ENCODE data around the gene GPI. TPM values are rescaled to one million over a fixed set of nuclear protein-coding genes. Genes with fewer than 3 reads are reported as not detected.

GPI gene
- total and polyA plus RNA-seq, 7 donors = 73.9 to 209 (median 144) TPM

DNA sequence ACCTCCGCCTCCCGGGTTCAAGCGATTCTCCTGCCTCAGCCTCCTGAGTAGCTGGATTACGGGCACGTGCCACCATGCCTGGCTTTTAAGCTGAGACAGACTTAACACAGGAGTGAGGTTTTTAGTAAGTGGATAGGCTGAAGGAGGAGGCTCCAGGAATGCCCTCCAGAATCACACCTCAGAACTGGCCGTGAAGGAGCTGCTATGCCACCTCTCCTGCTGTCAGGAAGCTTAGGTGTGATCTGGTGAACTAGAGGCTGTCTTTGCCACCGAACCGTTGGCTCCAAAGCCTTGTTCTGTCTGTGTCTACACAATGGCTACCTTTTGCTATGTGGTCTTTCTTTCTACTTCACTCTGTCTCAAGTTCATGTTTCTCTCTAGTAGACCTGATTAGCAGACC, 43.4 kb downstream of the GPI start:
- Histone ChIP-seq H3K27me3 (no peaks in the 10 kb centered on the region), H3K36me3 (peaks cover 0 to 23% (median 9%) of the 10 kb centered on the region in 4 donors), H3K27ac (no peak overlapping the region), H3K4me3 (no peak overlapping the region), H3K9me3 (no peaks in the 10 kb centered on the region), H3K4me1 (peaks cover 0 to 12% (median 6%) of the 10 kb centered on the region in 4 donors)
- intact Hi-C loops (cut with DNase I) = no loop called here
- WGBS, 2 donors = 92 to 93% methylated on average over 8 of the region's 8 CpGs
- TF ChIP-seq POLR2A (IDR thresholded peaks at IDR 0.05) = no peak
- TF ChIP-seq EP300 (IDR thresholded peaks at IDR 0.05) = no peak
- TF ChIP-seq, protein P1, sequence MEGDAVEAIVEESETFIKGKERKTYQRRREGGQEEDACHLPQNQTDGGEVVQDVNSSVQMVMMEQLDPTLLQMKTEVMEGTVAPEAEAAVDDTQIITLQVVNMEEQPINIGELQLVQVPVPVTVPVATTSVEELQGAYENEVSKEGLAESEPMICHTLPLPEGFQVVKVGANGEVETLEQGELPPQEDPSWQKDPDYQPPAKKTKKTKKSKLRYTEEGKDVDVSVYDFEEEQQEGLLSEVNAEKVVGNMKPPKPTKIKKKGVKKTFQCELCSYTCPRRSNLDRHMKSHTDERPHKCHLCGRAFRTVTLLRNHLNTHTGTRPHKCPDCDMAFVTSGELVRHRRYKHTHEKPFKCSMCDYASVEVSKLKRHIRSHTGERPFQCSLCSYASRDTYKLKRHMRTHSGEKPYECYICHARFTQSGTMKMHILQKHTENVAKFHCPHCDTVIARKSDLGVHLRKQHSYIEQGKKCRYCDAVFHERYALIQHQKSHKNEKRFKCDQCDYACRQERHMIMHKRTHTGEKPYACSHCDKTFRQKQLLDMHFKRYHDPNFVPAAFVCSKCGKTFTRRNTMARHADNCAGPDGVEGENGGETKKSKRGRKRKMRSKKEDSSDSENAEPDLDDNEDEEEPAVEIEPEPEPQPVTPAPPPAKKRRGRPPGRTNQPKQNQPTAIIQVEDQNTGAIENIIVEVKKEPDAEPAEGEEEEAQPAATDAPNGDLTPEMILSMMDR (IDR thresholded peaks at IDR 0.05) = no peak
- TF ChIP-seq POLR2AphosphoS5 (IDR thresholded peaks at IDR 0.05) = no peak
- DNase-seq = peak; percentile 24

DNA sequence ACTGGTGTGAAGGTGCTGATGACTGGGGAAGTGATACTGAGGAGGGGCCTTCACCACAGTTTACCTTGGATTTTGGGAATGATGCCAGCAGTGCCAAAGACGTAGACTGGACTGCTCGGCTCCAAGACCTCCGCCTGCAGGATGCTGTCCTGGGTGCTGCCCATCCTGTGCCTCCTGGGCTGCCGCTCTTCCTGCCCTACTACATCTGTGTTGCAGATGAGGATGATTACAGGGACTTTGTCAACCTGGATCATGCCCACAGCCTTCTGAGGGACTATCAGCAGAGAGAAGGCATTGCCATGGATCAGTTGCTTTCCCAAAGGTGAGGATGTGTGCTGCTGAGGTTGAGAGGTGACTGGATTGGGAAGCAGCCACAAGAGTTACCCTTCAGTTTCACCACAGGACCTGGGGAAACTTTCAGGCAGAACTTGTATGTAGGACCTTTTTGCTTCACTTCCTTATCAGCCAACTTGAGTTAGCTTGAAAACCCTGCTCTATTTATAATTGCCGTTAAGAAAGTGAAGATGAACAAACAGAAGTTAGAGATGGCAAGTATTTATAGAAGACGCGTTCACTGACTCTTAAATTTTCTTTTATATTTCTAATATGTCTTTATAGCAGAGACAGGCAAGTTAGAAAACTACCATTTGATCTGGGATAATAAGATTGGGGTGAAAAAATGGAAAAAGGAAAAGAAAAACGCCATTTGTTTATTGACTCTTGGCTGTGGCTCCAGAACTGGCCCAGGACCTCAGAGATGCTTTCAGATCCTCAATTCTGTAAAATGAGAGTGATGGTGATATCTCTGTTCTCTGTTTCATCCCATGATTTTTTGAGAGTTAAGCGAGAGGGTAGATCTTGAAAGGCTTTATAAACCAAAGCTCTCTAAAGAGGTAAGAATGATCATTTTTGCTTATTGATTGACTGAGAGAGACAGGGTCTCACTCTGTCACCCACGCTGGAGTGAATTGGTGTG, 44.5 kb downstream of the GPI start:
- peaks cover 0 to 33% (median 10%) of the 10 kb centered on the region in 4 donors for H3K36me3 ChIP-seq
- 87 to 89% methylated on average over 10 of the region's 10 CpGs for WGBS, 2 donors
- intact Hi-C loops (cut with DNase I) = no loop called here

DNA sequence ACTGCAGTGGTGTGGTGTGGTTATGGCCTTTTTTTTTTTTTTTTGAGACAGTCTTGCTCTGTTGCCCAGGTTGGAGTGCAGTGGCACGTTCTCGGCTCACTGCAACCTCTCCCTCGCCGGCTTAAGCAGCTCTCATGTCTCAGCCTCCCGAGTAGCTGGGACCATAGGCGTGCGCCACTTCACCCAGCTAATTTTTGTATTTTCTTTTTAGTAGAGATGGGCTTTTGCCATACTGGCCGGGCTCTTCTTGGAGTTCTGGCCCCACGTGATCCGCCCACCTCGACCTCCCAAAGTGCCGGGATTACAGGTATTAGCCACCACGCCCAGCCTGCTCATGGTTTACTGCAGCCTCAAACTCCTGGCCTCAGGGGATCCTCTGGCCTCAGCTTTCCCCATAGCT, 46.2 kb downstream of the GPI start:
- TF ChIP-seq POLR2A (IDR thresholded peaks at IDR 0.05) (no peak), POLR2AphosphoS5 (IDR thresholded peaks at IDR 0.05) (no peak), EP300 (IDR thresholded peaks at IDR 0.05) (no peak)
- TF ChIP-seq, protein P1 (IDR thresholded peaks at IDR 0.05) = no peak
- Histone ChIP-seq H3K9me3 (no peaks in the 10 kb centered on the region), H3K4me3 (no peak overlapping the region), H3K27me3 (no peaks in the 10 kb centered on the region), H3K4me1 (no peaks in the 10 kb centered on the region), H3K36me3 (peaks cover 0 to 50% (median 10%) of the 10 kb centered on the region in 4 donors), H3K27ac (no peak overlapping the region)
- WGBS, 2 donors = 95 to 97% methylated on average over 13 of the region's 13 CpGs
- intact Hi-C loops (cut with DNase I) = no loop called here
- no peak for DNase-seq

More for the DNA sequence above, 44.5 kb downstream of the GPI start:
- no peaks in the 10 kb centered on the region for H3K9me3 ChIP-seq
- H3K27me3 ChIP-seq = no peaks in the 10 kb centered on the region
- H3K4me3 ChIP-seq = no peak overlapping the region
- TF ChIP-seq EP300 (IDR thresholded peaks at IDR 0.05) (no peak), POLR2AphosphoS5 (IDR thresholded peaks at IDR 0.05) (no peak), POLR2A (IDR thresholded peaks at IDR 0.05) (no peak)
- TF ChIP-seq, protein P1 (IDR thresholded peaks at IDR 0.05) = no peak
- no peak for DNase-seq
- peaks cover 0 to 8% (median 4%) of the 10 kb centered on the region in 4 donors for H3K4me1 ChIP-seq
- no peak overlapping the region for H3K27ac ChIP-seq

DNA sequence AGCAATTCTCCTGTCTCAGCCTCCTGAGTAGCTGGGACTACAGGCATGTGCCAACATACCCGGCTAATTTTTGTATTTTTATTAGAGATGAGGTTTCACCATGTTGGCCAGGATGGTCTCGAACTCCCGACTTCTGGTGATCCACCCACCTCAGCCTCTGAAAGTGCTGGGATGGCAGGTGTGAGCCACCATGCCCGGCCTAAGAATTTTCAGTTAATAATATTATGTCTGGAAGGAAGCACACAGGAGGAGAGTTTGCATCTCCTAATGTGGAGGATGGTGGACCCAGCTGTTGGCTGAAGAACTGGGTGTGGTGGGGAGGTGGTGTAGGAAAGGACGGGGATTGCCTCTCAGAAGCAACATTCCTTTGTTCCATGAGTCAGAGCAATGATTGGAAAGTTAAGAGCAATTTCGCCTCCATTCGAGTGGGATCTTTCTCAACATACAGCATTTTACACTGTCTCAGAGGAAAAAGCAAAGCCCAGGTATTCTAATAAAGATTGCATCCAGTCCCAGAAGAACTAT, 51.1 kb downstream of the GPI start:
- Histone ChIP-seq H3K4me3 (no peak overlapping the region), H3K27ac (no peak overlapping the region), H3K27me3 (no peaks in the 10 kb centered on the region), H3K4me1 (no peaks in the 10 kb centered on the region), H3K36me3 (peaks cover 0 to 57% (median 5%) of the 10 kb centered on the region in 4 donors), H3K9me3 (no peaks in the 10 kb centered on the region)
- intact Hi-C loops (cut with DNase I) = no loop called here
- no peak for TF ChIP-seq POLR2A (IDR thresholded peaks at IDR 0.05)
- no peak for TF ChIP-seq POLR2AphosphoS5 (IDR thresholded peaks at IDR 0.05)
- TF ChIP-seq EP300 (IDR thresholded peaks at IDR 0.05) = no peak
- TF ChIP-seq, protein P1 (IDR thresholded peaks at IDR 0.05) = no peak
- 91 to 95% methylated on average over 7 of the region's 7 CpGs for WGBS, 2 donors
- DNase-seq = no peak

Data from sigmoid colon (tissue), 7 donors.